Activated T-cell treated with anti-CD3 and anti-CD28 coated beads, Interleukin-2, amount 50 U/mL, for 72 hours (primary cell): ENCODE data around the gene CHMP1A. TPM values are rescaled to one million over a fixed set of nuclear protein-coding genes. Genes with fewer than 3 reads are reported as not detected.
"Not testable (repeated sequence)": the region's sequence is repeated elsewhere in the genome, so short reads cannot be mapped to it uniquely, and the experiment has no call there.

Experiments
- ATAC-seq, 2 donors: fragments of 150-1000 bp; cut with Tn5 transposase; replicated peaks in 1 of 2; 2 replicates each; pipeline ENCODE4 v1.10.0; 2021; ENCODE audit warnings: moderate library complexity in 2 of 2, mild to moderate bottlenecking in 1 of 2
- DNase-seq, 2 donors: peaks; one replicate each; pipeline ENCODE4 v3.0.0; 2021 to 2022; ENCODE audit warnings: mixed read lengths in 1 of 2
- H3K27ac Mint-ChIP-seq: one replicate; pipeline ENCODE4 v1.8.0; 2022; ENCODE audit warnings: mild to moderate bottlenecking, moderate library complexity, mixed read lengths
- H3K27me3 Mint-ChIP-seq: one replicate; pipeline ENCODE4 v1.8.0; 2022; ENCODE audit warnings: low read depth, mixed read lengths
- H3K36me3 Mint-ChIP-seq, 2 donors: one replicate each; pipeline ENCODE4 v1.8.0; 2022; ENCODE audit warnings: mixed read lengths in 2 of 2, mild to moderate bottlenecking in 1 of 2; ENCODE audit not compliant: insufficient read depth in 2 of 2
- H3K4me1 Mint-ChIP-seq: one replicate; pipeline ENCODE4 v1.8.0; 2022; ENCODE audit warnings: low read depth, mixed read lengths
- H3K4me3 Mint-ChIP-seq, 2 donors: one replicate each; pipeline ENCODE4 v1.8.0; 2022; ENCODE audit warnings: mild to moderate bottlenecking in 2 of 2, mixed read lengths in 2 of 2, moderate library complexity in 2 of 2
- H3K9me3 Mint-ChIP-seq, 2 donors: one replicate each; pipeline ENCODE4 v1.8.0; 2022; ENCODE audit warnings: mixed read lengths in 2 of 2
- total RNA-seq, 2 donors: library from RNA; stranded (reverse); gene quantifications; one replicate each; pipeline ENCODE4 v1.2.3, GENCODE V29; 2022

The CHMP1A gene
- total RNA-seq, result 10 to 100 TPM; 65.0 to 68.1 TPM

DNA sequence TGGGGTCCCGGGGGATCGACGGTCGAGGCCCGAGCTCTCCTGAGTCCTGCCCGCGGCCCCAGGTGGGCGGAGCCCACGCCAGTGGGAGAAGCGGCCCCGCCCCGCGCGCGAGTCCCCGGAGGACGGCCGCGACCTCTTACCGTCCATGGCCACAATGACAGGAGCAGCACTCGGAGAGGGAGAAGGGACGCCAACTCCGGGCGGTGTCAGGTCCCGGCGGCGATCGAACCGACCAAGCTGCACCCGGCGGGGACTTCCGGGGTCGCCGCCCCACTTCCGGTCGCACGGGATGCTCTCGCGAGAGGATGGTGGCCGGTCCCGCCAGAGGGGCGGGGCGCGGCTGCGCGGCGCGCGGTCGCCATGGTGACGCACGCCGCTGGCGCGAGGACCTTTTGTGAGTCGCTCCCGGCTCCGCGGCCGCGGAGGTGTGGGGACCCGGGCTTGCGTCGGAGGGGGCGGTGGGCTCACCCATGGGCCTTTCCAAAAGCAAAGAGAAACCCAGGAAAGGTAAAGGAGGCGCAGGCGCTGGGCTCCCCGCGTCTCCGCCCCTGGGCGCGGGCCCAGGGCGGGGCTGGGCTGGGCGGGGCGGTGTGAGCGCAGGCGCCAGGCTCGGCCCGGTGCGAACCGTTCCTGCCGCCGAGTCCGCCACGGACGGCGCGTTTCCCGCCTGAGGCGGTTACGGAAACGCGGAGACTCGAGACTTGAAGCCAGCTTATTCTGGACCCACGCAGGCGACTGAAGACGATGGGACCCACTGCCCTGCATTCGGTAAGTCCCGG lies at the start of gene CHMP1A, which contains the start of gene SPATA33:
Gene CHMP1A, minus strand, starts transcription at position 267 of the 779 bp plus-strand sequence. Its CDS starts 120 bp downstream, at position 147.
Gene SPATA33, plus strand, starts transcription at position 395 of the 779 bp plus-strand sequence. Its CDS starts 76 bp downstream, at position 471.
- Mint-ChIP-seq H3K4me1 (peaks cover 40% of the 10 kb centered on the region), H3K9me3 (no peaks in the 10 kb centered on the region), H3K4me3 (peak within 1 kb of the TSS; percentile 91 to 96), H3K36me3 (peaks cover 3 to 9% of the 10 kb centered on the region in 2 donors), H3K27me3 (no peaks in the 10 kb centered on the region), H3K27ac (peak within 1 kb of the TSS; percentile 80)
- DNase-seq (peak; percentile 94 to 97), ATAC-seq (peak; percentile 95)

DNA sequence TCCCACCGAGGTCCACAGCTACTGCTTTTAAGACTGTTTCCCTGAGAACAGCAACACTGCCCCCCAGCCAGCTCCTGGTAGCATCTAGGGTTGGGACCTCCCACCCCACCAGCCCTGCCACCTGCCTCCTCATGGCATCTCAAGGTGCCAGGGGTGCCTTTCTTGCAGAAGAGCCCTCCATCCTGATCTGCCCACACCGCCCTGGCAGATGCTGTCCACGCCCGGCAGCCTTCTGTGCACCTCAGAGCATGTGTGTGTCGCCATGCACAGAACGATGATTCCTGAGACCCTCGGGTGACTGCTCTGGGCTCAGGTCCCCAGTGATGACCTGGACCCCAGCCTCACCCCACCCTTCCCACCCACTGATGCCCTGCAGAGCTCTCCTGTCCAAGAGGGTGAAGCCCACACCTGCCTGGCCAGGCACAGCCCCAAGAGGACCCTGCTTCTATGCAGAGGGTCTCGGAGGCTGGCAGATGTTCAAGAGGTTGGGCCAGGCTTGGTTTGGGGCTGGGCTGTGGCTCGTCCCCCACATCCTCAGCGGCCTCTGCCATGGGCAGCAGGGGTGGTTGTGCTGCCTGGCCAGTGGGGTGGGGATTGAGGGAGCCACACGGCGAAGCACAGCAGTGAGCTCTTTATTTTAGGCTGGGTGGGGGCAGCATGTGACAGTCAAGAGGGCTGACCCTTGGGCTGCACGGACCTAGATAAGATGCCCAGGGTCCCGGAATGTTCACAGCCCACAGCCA lies 49.2 kb upstream of the CHMP1A start:
- Mint-ChIP-seq H3K4me3 (peak overlapping the region; percentile 36 to 70), H3K4me1 (peaks cover 15% of the 10 kb centered on the region), H3K36me3 (no peaks in the 10 kb centered on the region), H3K27me3 (no peaks in the 10 kb centered on the region), H3K27ac (no peak overlapping the region), H3K9me3 (no peaks in the 10 kb centered on the region)
- no peak for DNase-seq
- ATAC-seq, result no peak

DNA sequence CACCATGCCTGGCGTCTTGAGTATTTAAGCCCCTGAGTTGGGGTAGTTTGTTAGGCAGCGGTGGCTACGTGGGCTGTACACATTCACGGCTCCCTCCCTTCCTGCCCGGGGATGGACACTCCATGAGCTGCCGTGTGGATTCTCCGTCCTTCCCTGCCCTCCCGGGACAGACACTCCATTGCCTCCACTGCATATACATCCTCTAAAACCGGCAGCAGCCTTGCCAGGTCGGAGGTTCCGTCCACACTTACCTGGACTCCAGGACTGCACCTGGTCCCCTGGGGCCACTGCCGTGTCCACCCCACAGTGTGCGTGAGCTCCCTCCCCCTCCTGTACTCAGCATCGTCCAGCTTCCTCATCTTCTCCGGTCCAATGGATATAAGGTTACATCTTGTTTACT lies 47.5 kb upstream of the CHMP1A start:
- Mint-ChIP-seq H3K9me3 (no peaks in the 10 kb centered on the region), H3K27ac (no peak overlapping the region), H3K4me3 (no peak overlapping the region), H3K27me3 (no peaks in the 10 kb centered on the region), H3K4me1 (peaks cover 17% of the 10 kb centered on the region), H3K36me3 (no peaks in the 10 kb centered on the region)
- DNase-seq, result no peak
- no peak for ATAC-seq

GRCh38 chr16:89704281-89704680 lies 46.8 kb upstream of the CHMP1A start:
- DNase-seq, result no peak
- H3K36me3 Mint-ChIP-seq, result no peaks in the 10 kb centered on the region
- no peaks in the 10 kb centered on the region for H3K27me3 Mint-ChIP-seq
- H3K4me1 Mint-ChIP-seq, result peaks cover 19% of the 10 kb centered on the region
- ATAC-seq, result no peak
- no peaks in the 10 kb centered on the region for H3K9me3 Mint-ChIP-seq
- H3K4me3 Mint-ChIP-seq, result no peak overlapping the region
- no peak overlapping the region for H3K27ac Mint-ChIP-seq

DNA sequence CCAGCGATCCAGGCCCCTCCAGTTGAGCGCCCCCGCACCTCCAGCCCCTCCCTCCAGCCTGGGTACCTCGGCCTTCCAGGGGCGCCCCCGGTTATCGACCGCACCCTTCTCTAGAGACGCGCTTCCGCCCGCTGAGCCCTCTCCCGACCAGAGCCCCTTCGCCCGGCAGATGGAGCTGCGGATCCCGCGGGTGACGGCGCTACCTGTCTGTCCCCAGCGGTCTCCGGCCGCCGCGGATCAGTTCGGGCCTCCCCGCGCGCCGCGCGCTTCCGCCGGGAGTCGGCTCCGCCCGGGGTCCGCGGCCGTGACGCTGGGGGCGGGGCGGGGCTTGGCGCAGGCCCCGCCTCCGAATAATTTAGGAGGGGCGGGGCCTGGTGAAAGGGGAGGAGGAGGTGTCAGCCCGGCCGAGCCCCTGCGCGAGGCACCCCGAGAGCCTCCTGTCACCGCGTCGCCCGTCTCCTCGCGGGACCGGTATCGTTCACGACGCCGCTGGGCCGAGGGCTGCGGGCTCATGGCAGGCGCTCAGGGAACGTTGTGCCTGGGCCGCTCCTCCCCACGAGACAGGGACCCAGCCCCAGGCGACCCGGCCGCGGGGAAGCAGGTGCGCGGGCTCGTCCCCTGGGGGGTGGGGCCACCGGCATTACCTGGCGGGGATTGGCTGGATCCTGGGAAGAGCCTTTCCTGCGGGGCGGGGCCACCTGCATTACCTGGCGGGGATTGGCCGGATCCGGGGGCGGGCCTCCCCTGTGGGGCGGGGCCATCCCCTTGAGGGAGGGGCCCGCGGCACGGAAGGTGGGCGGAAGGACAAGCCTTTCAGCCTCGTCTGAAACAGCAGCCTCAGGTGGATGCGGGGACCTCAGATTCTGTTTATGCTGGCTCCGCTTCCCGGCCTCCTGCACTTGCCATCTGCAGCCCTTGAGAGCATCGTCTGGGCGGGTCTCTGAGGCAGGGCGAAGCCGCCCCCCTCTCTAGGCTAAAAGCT lies 44.2 kb upstream of the CHMP1A start, which contains the start of gene SPATA2L:
Gene SPATA2L, minus strand, starts transcription at position 281 of the 982 bp plus-strand sequence. CDS start 473 bp downstream, outside the sequence.
- Mint-ChIP-seq H3K36me3 (no peaks in the 10 kb centered on the region), H3K9me3 (no peaks in the 10 kb centered on the region), H3K4me3 (peak within 1 kb of the TSS; percentile 84 to 85), H3K4me1 (peaks cover 23% of the 10 kb centered on the region), H3K27ac (no peak within 1 kb of the TSS), H3K27me3 (no peaks in the 10 kb centered on the region)
- DNase-seq, result peak; percentile 98 to 99
- ATAC-seq, result peak; percentile 77 to 78

GRCh38 chr16:89700649-89701424 lies 43.3 kb upstream of the CHMP1A start:
- no peaks in the 10 kb centered on the region for H3K9me3 Mint-ChIP-seq
- H3K4me3 Mint-ChIP-seq, result peak overlapping the region; percentile 84 to 85
- DNase-seq, result peak; percentile 76 to 77
- H3K27me3 Mint-ChIP-seq, result no peaks in the 10 kb centered on the region
- no peaks in the 10 kb centered on the region for H3K36me3 Mint-ChIP-seq
- ATAC-seq, result peak; percentile 46 to 49
- peaks cover 22% of the 10 kb centered on the region for H3K4me1 Mint-ChIP-seq
- H3K27ac Mint-ChIP-seq, result no peak overlapping the region

GRCh38 chr16:89700100-89700648 lies 42.7 kb upstream of the CHMP1A start:
- H3K27ac Mint-ChIP-seq, result no peak overlapping the region
- H3K4me1 Mint-ChIP-seq, result peaks cover 21% of the 10 kb centered on the region
- peak overlapping the region; percentile 84 to 85 for H3K4me3 Mint-ChIP-seq
- peak; percentile 97 for DNase-seq
- no peaks in the 10 kb centered on the region for H3K9me3 Mint-ChIP-seq
- H3K27me3 Mint-ChIP-seq, result no peaks in the 10 kb centered on the region
- peak; percentile 31 to 38 for ATAC-seq
- no peaks in the 10 kb centered on the region for H3K36me3 Mint-ChIP-seq

DNA sequence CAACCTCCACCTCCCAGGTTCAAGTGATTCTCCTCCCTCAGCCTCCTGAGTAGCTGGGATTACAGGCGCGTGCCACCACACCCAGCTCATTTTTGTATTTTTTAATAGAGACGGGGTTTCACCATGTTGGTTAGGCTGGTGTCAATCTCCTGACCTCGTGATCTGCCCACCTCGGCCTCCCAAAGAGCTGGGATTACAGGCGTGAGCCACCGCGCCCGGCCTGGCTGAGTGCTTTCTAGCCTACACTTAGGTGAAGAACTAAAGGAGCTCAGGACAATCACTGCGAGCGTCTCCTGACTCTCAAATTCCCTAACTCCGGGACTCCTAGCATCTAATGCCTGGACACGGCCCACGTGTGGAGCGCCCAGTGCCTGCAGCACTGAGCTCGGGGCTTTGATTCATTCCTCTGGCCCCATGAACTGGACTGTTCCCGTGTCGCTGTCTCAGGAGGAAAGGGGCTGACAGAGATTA lies 42.2 kb upstream of the CHMP1A start:
- not testable (repeated sequence) for ATAC-seq, H3K36me3 Mint-ChIP-seq, H3K27me3 Mint-ChIP-seq, H3K27ac Mint-ChIP-seq, DNase-seq, H3K9me3 Mint-ChIP-seq
- H3K4me1 Mint-ChIP-seq, result peaks cover 21% of the 10 kb centered on the region
- H3K4me3 Mint-ChIP-seq, result peak overlapping the region; percentile 84 to 85

- not testable (repeated sequence) for H3K9me3 Mint-ChIP-seq, H3K36me3 Mint-ChIP-seq, H3K4me3 Mint-ChIP-seq, H3K27me3 Mint-ChIP-seq, H3K27ac Mint-ChIP-seq, ATAC-seq, DNase-seq
- H3K4me1 Mint-ChIP-seq, result peaks cover 21% of the 10 kb centered on the region
Measured at GRCh38 chr16:89698717-89699116, 41.2 kb upstream of the CHMP1A start.

- H3K4me1 Mint-ChIP-seq, result peaks cover 21% of the 10 kb centered on the region
- no peaks in the 10 kb centered on the region for H3K9me3 Mint-ChIP-seq
- ATAC-seq, result no peak
- H3K4me3 Mint-ChIP-seq, result no peak overlapping the region
- no peaks in the 10 kb centered on the region for H3K27me3 Mint-ChIP-seq
- no peak for DNase-seq
- H3K27ac Mint-ChIP-seq, result no peak overlapping the region
- H3K36me3 Mint-ChIP-seq, result peaks cover 0 to 2% of the 10 kb centered on the region in 2 donors
Measured at GRCh38 chr16:89697616-89698331, 40.3 kb upstream of the CHMP1A start.

- Mint-ChIP-seq H3K36me3 (peaks cover 0 to 2% of the 10 kb centered on the region in 2 donors), H3K4me1 (peaks cover 16% of the 10 kb centered on the region), H3K27me3 (no peaks in the 10 kb centered on the region), H3K9me3 (no peaks in the 10 kb centered on the region), H3K27ac (no peak overlapping the region), H3K4me3 (no peak overlapping the region)
- ATAC-seq (no peak), DNase-seq (no peak)
Measured at GRCh38 chr16:89697161-89697615, 39.7 kb upstream of the CHMP1A start.
